SK-N-SH treated with all-trans-retinoic acid at 6 μM for 48 hours (cell line): Measurements from ENCODE around the gene PGGHG.

ENCODE experiments used
- ATAC-seq: fragments of 200-7000 bp; cut with Tn5 transposase; 3 replicates; pipeline ENCODE4 v1.9.1; 2020; ENCODE audit warnings: mild to moderate bottlenecking, moderate library complexity
- ARNTL ChIP-seq: fragments of 450-650 bp; formaldehyde crosslinking; IDR thresholded peaks from 2 replicates; pipeline ENCODE4 v1.5.0; 2020; ENCODE audit warnings: low read depth, mild to moderate bottlenecking, moderate library complexity, borderline replicate concordance
- BACH2 ChIP-seq: fragments of 250-450 bp; sonication (Bioruptor Pico); IDR thresholded peaks from 2 replicates; pipeline ENCODE4 v1.9.0; 2021; ENCODE audit warnings: mild to moderate bottlenecking, borderline replicate concordance
- CSDC2 ChIP-seq: fragments of 250-450 bp; sonication (Bioruptor Pico); IDR thresholded peaks from 2 replicates; pipeline ENCODE4 v1.5.0; 2020; ENCODE audit warnings: mild to moderate bottlenecking, moderate library complexity
- ESRRG ChIP-seq: fragments of 250-450 bp; sonication (Bioruptor Pico); IDR thresholded peaks from 2 replicates; pipeline ENCODE4 v1.6.1; 2021; ENCODE audit warnings: mild to moderate bottlenecking
- GLIS3 ChIP-seq: fragments of 250-450 bp; sonication (Bioruptor Pico); IDR thresholded peaks from 2 replicates; pipeline ENCODE4 v1.5.0; 2020; ENCODE audit warnings: mild to moderate bottlenecking, moderate library complexity
- ISL1 ChIP-seq: fragments of 250-450 bp; sonication (Bioruptor Pico); IDR thresholded peaks from 2 replicates; pipeline ENCODE4 v2.1.2; 2022; ENCODE audit warnings: mild to moderate bottlenecking, moderate library complexity
- OSR1 ChIP-seq: fragments of 250-450 bp; sonication (Bioruptor Pico); IDR thresholded peaks from 2 replicates; pipeline ENCODE4 v1.8.0; 2022; ENCODE audit warnings: moderate library complexity, mild to moderate bottlenecking, inconsistent platforms
- SNAI2 ChIP-seq: fragments of 250-450 bp; sonication (Bioruptor Pico); IDR thresholded peaks from 2 replicates; pipeline ENCODE4 v1.5.0; 2020; ENCODE audit warnings: mild to moderate bottlenecking, moderate library complexity
- TCF4 ChIP-seq: fragments of 250-450 bp; sonication (Bioruptor Pico); IDR thresholded peaks from 2 replicates; pipeline ENCODE4 v1.8.0; 2021; ENCODE audit warnings: mild to moderate bottlenecking, moderate library complexity, borderline replicate concordance
- TOX ChIP-seq: fragments of 250-450 bp; sonication (Bioruptor Pico); IDR thresholded peaks from 2 replicates; pipeline ENCODE4 v1.8.0; 2021; ENCODE audit warnings: mild to moderate bottlenecking, moderate library complexity, borderline replicate concordance
- ZC3H10 ChIP-seq: fragments of 250-450 bp; sonication (Bioruptor Pico); IDR thresholded peaks from 2 replicates; pipeline ENCODE4 v1.5.1; 2021; ENCODE audit warnings: mild to moderate bottlenecking, moderate library complexity
- ZFP3 ChIP-seq: fragments of 250-450 bp; sonication (Bioruptor Pico); IDR thresholded peaks from 2 replicates; pipeline ENCODE4 v1.5.0; 2020; ENCODE audit warnings: mild to moderate bottlenecking, moderate library complexity
- ZFP30 ChIP-seq: fragments of 450-650 bp; formaldehyde crosslinking; IDR thresholded peaks from 2 replicates; pipeline ENCODE4 v1.5.0; 2022; ENCODE audit warnings: mild to moderate bottlenecking, moderate library complexity
- ZNF70 ChIP-seq: fragments of 450-650 bp; formaldehyde crosslinking; IDR thresholded peaks from 2 replicates; pipeline ENCODE4 v1.5.0; 2020; ENCODE audit warnings: mild to moderate bottlenecking, moderate library complexity
- ZNF8 ChIP-seq: fragments of 450-650 bp; formaldehyde crosslinking; IDR thresholded peaks from 2 replicates; pipeline ENCODE4 v1.5.0; 2020; ENCODE audit warnings: mild to moderate bottlenecking, moderate library complexity
- TF ChIP-seq, protein P1 (sequence below): fragments of 250-450 bp; sonication (Bioruptor Pico); IDR thresholded peaks from 2 replicates; pipeline ENCODE4 v1.8.0; 2021; ENCODE audit warnings: low read depth, mild to moderate bottlenecking, moderate library complexity, borderline replicate concordance
- TF ChIP-seq, protein P2 (sequence below): fragments of 250-450 bp; sonication (Bioruptor Pico); IDR thresholded peaks from 2 replicates; pipeline ENCODE4 v1.5.0; 2020; ENCODE audit warnings: mild to moderate bottlenecking, moderate library complexity
- TF ChIP-seq, protein P3 (sequence below): fragments of 250-450 bp; sonication (Bioruptor Pico); IDR thresholded peaks from 2 replicates; pipeline ENCODE4 v1.8.0; 2020; ENCODE audit warnings: mild to moderate bottlenecking, moderate library complexity, borderline replicate concordance
- TF ChIP-seq, protein P4 (sequence below): fragments of 250-450 bp; sonication (Bioruptor Pico); IDR thresholded peaks from 2 replicates; pipeline ENCODE4 v1.5.1; 2020; ENCODE audit warnings: low read depth, mild to moderate bottlenecking, moderate library complexity
- TF ChIP-seq, protein P5 (sequence below): fragments of 250-450 bp; sonication (Bioruptor Pico); IDR thresholded peaks from 2 replicates; pipeline ENCODE4 v1.5.1; 2021; ENCODE audit warnings: mild to moderate bottlenecking, moderate library complexity

PGGHG gene

DNA sequence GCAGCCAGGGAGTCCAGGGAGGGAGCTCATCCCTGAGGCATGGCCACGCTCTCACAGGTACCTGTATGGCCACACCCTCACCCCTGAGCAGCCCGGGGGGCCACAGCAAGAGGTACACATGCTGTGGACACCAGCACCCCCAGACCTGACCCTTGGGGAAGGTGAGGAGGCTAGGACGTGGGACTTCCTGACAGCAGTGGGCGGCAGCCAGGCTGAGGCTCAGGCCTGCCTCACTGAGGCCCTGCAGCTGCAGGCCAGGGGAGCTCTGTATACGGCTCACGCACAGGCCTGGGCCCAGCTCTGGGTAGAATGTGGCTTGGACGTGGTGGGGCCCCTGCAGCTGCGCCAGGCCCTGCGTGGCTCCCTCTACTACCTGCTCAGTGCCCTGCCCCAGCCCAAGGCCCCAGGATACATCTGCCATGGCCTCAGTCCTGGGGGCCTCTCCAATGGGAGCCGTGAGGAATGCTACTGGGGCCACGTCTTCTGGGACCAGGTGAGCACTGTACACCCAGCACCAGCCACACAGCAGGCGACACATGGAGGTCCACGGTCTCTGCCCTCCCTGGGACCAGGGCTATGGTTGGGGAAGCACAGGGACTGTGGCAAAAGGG is 1.8 kb downstream of the PGGHG start:
- TF ChIP-seq ISL1 (CRISPR knock-in tag) = no peak
- TF ChIP-seq TCF4 (CRISPR knock-in tag) = no peak
- no peak for TF ChIP-seq ZNF8 (CRISPR knock-in tag)
- TF ChIP-seq ESRRG = no peak
- TF ChIP-seq ZNF70 (CRISPR knock-in tag) = no peak
- TF ChIP-seq ZC3H10 (CRISPR knock-in tag) = no peak
- no peak for TF ChIP-seq TOX
- TF ChIP-seq OSR1 = no peak
- TF ChIP-seq, protein P1, sequence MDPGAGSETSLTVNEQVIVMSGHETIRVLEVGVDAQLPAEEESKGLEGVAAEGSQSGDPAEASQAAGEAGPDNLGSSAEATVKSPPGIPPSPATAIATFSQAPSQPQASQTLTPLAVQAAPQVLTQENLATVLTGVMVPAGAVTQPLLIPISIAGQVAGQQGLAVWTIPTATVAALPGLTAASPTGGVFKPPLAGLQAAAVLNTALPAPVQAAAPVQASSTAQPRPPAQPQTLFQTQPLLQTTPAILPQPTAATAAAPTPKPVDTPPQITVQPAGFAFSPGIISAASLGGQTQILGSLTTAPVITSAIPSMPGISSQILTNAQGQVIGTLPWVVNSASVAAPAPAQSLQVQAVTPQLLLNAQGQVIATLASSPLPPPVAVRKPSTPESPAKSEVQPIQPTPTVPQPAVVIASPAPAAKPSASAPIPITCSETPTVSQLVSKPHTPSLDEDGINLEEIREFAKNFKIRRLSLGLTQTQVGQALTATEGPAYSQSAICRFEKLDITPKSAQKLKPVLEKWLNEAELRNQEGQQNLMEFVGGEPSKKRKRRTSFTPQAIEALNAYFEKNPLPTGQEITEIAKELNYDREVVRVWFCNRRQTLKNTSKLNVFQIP (CRISPR knock-in tag) = no peak
- TF ChIP-seq BACH2 (CRISPR knock-in tag) = no peak
- ATAC-seq = no peak

DNA sequence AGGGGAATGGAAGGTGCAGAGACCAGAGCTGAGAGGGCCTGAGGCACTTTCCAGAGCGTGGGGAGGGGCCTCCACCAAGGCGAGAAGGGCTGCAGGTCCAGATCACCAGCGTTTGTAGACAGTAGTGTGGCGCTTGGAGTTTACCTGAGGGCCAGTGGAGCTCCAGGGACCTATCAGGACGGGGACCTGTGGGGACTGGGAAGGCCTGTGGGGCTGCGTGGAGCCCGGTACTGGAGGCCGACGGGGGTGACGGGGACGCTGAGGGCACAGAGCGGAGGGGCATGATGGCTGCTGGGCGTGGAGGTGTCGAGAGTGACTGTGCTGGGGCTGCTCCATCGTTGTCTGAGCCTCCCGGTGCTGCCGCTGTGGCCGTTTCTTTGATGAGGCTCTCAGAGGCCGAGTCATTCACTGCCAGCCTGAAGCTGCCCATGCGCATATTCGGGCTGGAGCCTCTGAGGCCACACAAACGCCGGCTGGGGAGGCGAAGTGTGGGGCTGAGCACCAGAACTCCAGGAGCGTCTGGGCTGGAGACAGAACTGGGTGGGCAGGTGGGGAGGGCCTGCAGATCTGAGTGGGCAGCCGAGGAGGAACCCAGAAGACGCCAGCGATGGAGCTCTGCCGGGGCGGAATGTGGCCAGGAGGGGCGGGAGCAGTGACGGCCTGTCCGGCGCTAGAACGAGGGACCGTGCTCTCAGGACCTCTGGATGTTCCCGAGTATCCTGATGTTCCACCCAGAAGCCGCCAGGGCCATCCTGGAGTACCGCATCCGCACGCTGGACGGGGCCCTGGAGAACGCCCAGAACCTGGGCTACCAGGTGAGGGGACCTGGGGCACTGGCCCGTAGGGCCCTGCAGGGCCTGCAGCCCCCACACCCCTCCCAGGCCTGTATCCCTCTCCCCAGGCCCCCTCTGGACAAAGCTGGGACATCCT is 2.6 kb downstream of the PGGHG start:
- no peak for ATAC-seq
- TF ChIP-seq BACH2 (CRISPR knock-in tag) (no peak), ZNF70 (CRISPR knock-in tag) (no peak), ZFP30 (CRISPR knock-in tag) (no peak), ESRRG (no peak), ZNF8 (CRISPR knock-in tag) (no peak), GLIS3 (CRISPR knock-in tag) (no peak), ZFP3 (no peak), CSDC2 (CRISPR knock-in tag) (no peak), TOX (no peak), OSR1 (no peak), ARNTL (CRISPR knock-in tag) (no peak), TCF4 (CRISPR knock-in tag) (no peak), SNAI2 (CRISPR knock-in tag) (no peak)
- TF ChIP-seq, protein P2, sequence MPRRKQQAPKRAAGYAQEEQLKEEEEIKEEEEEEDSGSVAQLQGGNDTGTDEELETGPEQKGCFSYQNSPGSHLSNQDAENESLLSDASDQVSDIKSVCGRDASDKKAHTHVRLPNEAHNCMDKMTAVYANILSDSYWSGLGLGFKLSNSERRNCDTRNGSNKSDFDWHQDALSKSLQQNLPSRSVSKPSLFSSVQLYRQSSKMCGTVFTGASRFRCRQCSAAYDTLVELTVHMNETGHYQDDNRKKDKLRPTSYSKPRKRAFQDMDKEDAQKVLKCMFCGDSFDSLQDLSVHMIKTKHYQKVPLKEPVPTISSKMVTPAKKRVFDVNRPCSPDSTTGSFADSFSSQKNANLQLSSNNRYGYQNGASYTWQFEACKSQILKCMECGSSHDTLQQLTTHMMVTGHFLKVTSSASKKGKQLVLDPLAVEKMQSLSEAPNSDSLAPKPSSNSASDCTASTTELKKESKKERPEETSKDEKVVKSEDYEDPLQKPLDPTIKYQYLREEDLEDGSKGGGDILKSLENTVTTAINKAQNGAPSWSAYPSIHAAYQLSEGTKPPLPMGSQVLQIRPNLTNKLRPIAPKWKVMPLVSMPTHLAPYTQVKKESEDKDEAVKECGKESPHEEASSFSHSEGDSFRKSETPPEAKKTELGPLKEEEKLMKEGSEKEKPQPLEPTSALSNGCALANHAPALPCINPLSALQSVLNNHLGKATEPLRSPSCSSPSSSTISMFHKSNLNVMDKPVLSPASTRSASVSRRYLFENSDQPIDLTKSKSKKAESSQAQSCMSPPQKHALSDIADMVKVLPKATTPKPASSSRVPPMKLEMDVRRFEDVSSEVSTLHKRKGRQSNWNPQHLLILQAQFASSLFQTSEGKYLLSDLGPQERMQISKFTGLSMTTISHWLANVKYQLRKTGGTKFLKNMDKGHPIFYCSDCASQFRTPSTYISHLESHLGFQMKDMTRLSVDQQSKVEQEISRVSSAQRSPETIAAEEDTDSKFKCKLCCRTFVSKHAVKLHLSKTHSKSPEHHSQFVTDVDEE (CRISPR knock-in tag) = no peak
- TF ChIP-seq, protein P1 (CRISPR knock-in tag) = no peak
- TF ChIP-seq, protein P3, sequence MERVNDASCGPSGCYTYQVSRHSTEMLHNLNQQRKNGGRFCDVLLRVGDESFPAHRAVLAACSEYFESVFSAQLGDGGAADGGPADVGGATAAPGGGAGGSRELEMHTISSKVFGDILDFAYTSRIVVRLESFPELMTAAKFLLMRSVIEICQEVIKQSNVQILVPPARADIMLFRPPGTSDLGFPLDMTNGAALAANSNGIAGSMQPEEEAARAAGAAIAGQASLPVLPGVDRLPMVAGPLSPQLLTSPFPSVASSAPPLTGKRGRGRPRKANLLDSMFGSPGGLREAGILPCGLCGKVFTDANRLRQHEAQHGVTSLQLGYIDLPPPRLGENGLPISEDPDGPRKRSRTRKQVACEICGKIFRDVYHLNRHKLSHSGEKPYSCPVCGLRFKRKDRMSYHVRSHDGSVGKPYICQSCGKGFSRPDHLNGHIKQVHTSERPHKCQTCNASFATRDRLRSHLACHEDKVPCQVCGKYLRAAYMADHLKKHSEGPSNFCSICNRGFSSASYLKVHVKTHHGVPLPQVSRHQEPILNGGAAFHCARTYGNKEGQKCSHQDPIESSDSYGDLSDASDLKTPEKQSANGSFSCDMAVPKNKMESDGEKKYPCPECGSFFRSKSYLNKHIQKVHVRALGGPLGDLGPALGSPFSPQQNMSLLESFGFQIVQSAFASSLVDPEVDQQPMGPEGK (CRISPR knock-in tag) = no peak
- TF ChIP-seq, protein P4, sequence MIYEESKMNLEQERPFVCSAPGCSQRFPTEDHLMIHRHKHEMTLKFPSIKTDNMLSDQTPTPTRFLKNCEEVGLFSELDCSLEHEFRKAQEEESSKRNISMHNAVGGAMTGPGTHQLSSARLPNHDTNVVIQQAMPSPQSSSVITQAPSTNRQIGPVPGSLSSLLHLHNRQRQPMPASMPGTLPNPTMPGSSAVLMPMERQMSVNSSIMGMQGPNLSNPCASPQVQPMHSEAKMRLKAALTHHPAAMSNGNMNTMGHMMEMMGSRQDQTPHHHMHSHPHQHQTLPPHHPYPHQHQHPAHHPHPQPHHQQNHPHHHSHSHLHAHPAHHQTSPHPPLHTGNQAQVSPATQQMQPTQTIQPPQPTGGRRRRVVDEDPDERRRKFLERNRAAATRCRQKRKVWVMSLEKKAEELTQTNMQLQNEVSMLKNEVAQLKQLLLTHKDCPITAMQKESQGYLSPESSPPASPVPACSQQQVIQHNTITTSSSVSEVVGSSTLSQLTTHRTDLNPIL (CRISPR knock-in tag) = no peak
- TF ChIP-seq, protein P5, sequence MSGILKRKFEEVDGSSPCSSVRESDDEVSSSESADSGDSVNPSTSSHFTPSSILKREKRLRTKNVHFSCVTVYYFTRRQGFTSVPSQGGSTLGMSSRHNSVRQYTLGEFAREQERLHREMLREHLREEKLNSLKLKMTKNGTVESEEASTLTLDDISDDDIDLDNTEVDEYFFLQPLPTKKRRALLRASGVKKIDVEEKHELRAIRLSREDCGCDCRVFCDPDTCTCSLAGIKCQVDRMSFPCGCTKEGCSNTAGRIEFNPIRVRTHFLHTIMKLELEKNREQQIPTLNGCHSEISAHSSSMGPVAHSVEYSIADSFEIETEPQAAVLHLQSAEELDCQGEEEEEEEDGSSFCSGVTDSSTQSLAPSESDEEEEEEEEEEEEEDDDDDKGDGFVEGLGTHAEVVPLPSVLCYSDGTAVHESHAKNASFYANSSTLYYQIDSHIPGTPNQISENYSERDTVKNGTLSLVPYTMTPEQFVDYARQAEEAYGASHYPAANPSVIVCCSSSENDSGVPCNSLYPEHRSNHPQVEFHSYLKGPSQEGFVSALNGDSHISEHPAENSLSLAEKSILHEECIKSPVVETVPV (CRISPR knock-in tag) = no peak
